ENCODE measurements around the gene KRTAP5-1.

Gene KRTAP5-1

DNA sequence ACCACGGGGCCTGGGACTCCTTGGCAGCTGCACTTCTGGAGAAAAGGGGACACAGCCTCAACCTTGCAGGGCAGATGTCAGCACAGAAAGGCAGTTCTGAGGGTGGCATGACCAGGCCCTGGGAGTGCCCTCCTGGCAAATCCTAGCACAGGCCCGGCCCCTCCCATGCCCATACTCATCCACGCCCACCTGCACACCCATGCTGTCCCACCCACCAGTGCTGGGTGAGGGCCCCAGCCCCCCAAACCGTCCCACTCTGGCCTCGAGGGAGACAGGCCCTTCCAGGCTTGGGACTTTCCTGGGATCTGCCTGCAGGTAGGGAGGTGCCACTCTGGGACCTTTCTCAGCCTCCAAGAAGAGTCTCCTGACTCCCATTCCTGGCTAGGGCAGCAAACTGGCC is 23.1 kb downstream of the KRTAP5-1 start:
- in situ Hi-C loops (cut with HindIII; ENCODE audit: low sequenced_read_pairs) = no loop called here

DNA sequence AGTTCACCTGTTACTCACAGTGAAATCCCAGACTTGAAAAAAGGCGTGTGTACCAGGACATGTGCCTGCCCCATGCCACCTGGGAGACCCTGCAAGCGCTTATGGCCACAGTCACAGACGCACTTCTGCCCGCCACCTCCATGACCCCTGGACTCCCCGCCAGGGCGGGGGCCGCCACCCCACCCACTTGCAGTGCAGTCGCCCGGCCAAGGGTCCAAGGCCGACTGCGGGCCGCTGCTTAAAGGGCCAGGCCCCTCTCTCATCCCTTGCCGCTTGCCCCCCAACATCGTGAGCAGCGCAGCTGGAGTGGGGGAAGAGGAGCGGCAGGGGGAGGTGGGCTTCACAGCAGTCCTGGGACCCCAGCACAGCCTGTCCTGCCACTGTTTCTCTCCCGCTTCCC is 23.8 kb downstream of the KRTAP5-1 start:
- in situ Hi-C loops (cut with HindIII; ENCODE audit: low sequenced_read_pairs) = no loop called here

DNA sequence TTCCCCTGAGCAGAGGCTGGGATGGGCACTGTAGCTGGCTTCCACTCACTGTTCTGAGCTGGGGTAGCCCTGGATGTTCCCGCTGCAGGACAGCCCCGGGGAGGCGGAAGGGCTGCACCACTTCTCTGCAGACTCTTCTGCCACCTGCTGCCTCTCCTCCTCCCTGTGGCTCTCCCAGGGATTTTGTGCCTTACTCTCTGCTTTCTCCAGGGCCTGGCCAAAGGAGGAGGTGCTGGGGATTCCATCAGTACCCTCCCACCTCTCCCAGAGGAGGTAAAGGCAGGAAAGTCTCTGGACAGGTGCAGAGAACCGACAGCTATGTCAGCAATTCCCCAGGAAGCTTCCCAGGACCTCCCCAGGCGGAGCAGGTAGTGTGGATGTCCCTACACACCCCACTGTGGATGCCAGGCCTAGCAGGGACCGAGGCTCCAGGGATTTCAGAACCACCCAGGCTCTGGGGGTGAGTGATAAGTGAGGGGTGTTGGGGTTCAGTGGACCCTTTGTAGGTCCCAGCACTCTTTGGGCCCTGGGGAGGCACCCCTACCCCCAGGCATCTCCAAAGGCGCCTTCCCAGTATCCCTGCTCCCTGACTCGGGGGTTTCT is 24.3 kb downstream of the KRTAP5-1 start:
- in situ Hi-C loops (cut with HindIII; ENCODE audit: low sequenced_read_pairs) = no loop called here

DNA sequence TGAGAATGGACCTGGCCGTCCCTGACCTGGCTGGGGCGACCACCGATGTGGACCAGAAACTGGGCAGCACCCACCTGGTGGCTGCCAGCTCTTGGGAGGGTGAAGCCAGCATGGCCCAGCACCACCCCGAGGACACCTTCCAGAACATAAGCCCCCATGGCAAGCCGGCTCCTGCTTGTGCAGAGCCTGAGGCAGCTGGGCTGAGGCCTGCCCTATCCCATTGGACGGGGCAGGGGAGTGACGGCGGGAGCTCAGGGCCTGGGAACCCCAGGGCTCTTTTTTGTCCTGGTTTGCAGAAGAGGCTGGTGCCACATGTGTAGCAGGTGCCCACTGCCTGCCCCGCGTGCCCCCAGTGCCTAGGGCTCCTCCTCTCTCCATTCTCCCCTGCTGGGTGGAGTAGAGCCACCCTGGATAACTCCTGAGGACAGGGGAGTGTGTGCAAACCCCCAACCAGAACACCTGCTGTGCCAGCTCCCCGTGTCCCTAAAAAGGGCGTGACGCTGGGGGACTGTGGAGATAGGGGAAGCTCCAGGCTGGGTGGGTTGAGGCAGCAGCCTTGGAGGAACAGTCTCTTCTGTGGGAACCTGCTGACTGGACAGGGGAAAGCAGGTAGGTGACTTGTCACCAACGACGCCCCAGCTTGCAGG is 25.0 kb downstream of the KRTAP5-1 start:
- in situ Hi-C loops (cut with HindIII; ENCODE audit: low sequenced_read_pairs) = no loop called here

DNA sequence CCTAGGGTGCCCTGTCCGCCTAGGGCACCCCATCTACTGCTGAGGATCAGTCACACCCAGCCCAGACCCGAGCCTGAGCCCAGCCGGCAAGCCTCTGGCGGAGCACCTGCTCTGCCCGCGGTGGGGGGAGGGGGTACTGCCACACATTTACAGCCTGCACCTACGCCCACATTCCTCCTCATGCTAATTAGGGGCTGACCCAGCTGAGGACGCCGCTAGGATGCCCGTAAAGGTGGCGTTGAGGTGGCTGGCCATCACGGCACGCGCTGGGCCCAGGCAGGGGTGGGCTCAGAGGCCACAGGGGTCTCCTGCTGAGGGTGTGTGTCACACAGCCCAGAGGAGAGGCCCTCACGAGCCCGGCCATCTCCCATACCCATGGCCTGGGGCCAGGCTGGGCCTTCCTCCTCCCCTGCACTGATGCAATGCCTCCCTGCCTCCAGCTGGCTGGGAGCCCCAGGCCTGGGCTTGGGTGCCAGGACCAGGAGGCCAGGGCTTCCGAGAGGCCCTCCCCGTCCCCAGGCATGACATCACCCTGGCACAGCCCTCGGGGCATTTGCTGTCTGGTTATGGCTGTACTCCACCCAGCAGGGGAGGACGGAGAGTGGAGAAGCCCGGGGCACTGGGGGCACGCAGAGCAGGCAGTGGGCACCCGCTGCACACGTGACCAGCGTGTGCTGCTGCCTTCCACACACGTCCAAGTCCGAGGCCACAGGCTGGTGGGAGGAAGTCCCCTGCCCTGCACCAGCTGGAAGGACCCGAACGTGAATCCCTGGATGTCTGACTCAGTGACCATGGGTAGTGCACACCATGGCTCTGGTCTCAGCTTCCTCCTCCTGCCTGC is 25.8 kb downstream of the KRTAP5-1 start:
- in situ Hi-C loops (cut with HindIII; ENCODE audit: low sequenced_read_pairs) = no loop called here

DNA sequence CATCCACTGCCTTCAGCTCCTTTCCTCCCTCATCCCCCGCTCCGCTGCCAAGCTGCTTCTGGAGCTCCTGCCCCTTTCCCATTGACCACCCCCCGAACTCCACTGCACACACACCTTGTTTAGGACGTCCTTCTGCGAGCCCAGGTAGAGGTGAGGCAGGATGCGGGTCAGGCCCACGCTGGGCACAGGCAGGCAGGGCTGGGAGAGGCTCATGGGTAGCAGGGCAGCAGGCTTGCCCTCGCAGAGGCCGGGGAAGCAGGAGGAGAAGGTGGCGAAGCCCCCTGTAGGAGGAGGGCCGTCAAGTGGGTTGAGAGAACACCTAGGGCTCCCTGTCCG is 26.3 kb downstream of the KRTAP5-1 start:
- in situ Hi-C loops (cut with HindIII; ENCODE audit: low sequenced_read_pairs) = no loop called here

DNA sequence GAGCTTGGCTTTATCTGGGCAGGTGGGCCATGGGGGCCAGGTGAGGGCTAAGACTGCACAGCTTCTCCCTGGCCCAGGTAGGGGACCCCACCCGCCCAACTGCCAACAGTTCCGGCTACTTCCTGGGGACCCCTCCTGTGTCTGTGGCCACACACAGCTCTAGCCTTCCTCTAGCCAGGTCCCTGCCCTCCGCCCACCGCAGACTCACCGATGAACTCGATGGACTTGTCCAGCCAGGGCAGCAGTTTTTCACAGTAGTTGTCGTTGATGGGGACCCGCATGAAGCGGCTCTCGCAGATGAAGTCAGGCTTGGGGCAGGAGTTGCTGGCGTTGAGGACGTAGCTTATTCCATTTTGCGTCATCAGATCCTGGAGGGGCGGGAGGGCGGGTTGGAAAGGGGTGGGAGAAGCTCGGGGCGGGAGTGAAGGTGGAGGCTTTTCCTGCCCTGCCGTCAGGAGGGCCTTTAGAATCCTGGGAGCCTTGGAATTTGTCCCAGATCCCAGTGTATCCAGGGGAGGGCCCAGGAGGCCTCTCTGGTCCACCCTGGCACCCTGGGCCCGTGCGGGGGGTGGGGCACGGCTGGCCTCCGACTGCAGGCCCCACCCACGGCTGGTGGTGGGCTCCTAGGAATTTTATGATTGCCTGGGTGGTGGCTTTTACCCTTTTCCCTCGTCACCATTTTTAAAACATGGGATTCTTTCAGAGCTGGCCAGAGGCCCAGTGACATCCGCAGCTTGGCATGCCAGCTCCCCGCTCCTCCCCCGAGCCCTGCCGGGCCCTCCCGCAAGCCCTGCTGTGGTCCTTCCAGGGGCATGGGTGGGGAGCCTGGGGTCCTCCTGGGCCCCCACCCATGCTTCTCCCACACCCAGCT is 26.9 kb downstream of the KRTAP5-1 start:
- in situ Hi-C loops (cut with HindIII; ENCODE audit: low sequenced_read_pairs) = no loop called here

DNA sequence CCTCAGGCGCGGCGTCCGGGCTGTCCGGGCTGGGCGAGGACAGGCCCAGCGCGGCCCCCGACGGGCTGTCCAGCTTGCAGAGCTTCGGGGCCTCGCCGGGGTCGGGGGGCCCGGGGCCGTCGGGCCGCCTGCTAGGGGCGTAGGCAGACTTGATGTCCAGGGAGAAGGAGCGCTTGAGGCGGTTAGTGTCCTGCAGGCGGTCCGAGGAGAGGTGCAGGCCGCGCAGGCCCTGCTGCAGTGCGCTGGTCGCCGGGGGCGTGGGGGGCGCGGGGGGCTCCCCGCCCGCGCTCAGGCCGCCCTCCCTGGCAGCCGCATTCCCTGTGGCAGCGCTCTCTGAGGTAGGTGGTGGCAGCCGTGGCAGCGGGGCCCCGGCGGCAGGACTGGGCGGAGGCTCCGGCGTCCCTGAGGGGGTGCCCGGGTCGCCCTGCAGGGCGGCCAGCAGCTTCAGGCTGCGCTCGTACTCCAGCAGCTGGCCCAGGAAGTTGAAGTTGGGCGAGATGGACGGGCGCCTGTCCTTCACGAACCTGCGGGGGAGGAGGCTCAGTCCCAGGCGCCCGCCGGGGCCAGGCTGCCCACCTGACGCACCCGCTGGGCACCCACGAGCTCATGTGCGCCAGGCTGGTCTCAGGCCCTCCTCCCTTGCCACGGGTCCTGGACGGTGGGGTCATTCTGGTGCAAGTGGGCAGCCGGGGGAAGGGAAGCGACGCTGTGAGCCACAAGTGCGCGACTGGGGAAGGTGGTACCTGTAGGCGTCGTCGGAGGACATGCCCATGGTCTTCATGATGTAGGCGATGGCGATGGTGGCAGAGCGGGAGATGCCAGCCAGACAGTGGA is 27.8 kb downstream of the KRTAP5-1 start:
- in situ Hi-C loops (cut with HindIII; ENCODE audit: low sequenced_read_pairs) = no loop called here

DNA sequence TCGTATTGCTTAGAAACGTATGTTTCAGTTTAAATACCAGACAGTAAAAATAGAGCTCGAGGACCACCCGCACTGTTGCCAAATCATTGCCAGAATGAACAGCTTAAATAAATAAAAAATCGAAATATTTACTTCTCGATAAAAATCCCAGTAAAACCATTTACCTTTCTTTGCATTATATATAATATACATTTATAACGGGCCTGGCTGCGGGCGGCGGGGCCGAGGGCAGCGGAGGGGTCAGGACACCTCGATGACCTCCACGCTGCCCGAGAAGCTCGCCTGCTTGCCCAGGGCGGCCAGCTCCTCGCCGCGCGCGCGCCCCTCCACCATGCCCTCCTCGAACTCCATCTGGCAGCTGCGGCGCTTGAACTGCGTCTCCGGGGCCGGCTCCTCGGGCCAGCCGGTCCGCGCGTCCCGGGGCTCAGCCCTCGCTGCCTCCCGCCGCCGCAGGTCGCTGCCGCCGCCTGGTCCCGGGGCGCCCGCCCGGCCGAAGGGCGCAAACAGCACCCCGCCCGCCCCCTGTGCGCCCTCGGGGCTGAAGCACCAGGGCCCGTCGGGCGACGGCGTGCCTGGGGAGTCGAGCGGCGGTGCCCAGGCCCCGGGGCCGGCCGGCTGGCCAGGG is 28.7 kb downstream of the KRTAP5-1 start:
- in situ Hi-C loops (cut with HindIII; ENCODE audit: low sequenced_read_pairs) = no loop called here

DNA sequence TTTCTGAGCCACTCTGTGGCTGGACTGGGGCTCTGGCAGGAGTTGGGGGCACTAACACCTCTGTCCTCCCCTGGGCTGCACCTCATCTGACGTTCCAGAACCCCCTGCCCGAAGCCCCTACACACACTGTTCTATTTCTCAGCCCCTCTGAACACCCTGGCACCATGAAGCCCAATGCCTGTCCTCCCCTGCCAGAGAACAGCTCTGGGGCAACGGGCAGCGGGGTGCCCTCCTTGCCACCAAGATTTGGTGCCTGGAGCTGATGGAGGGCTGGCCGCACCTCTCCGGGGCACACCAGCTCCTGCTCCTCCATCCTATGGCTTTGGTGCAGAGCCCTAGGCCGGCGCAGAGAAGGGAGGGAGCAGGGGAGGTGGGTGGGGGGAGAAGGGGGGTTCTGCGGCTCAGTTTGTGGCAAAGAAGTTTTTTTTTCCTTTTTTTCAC is 29.4 kb downstream of the KRTAP5-1 start:
- in situ Hi-C loops (cut with HindIII; ENCODE audit: low sequenced_read_pairs) = no loop called here

DNA sequence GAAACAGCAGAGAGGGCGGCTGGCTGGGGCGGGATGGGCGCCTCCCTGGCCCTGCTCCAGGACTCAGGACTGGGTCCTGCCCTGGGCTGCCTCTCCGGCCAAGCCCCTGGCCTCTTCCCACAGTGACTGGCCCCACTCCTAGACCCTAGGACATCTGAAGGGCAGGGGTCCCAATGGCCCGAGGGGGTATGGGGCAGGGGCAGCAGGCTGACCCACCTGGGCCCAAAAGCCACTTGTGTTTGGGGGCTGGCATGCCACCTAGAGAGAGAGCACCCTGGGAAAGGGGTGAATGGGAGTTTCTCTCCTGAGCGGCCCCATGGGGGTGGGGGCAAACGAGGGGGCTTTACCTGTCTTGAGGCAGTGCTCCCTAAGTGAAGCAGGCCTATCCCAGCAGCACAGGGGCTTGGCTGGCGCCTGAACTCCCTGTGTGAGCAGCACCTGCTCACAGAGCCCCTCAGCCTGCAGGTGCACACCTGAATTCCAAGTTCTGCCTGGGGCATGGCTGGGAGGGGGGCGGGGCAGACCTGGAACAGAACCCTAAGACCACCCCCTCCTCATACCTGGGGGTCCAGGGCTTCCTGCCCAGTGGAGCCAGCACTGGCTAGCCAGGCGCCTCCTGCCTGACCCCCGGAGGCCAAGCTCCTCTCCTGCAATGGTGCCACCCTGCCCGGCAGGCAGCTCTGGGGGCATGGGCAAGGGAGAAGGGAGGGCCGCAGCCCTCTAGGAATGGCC is 29.9 kb downstream of the KRTAP5-1 start:
- in situ Hi-C loops (cut with HindIII; ENCODE audit: low sequenced_read_pairs) = no loop called here

DNA sequence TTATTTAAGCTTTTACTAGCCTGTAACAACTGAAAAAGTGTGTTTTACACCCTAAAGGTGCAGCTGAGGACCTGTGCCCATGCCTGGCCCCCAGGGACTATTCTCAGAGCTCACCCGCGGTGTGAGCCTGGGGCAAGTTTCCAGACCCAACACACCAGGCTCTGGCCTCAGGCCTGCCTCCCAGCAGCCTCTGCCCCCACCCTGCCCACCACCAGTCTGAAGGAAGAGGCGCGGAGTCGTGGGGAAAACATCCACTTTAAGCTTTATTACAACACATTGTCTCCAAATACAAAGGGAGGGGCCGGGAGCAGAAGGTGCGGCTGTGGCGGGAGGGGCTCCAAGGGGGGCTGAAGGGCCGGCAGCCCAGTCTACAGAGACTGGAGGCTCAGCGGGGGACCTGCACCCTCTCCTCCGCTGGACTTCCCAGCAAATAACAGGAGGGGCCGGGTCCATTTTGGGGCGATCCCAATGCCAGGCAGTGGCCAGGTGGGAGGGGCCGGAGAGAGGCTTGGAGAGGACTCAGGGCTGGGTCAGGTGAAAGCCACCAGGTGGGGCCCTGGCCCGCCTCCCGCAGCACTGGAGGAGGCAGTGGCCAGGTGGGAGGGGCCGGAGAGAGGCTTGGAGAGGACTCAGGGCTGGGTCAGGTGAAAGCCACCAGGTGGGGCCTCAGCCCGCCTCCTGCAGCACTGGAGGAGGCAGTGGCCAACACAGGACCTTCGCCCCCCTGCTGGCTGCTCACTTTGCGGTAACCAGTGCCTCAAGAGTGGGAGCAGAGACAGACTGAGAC is 31.1 kb downstream of the KRTAP5-1 start:
- in situ Hi-C loops (cut with HindIII; ENCODE audit: low sequenced_read_pairs) = no loop called here

DNA sequence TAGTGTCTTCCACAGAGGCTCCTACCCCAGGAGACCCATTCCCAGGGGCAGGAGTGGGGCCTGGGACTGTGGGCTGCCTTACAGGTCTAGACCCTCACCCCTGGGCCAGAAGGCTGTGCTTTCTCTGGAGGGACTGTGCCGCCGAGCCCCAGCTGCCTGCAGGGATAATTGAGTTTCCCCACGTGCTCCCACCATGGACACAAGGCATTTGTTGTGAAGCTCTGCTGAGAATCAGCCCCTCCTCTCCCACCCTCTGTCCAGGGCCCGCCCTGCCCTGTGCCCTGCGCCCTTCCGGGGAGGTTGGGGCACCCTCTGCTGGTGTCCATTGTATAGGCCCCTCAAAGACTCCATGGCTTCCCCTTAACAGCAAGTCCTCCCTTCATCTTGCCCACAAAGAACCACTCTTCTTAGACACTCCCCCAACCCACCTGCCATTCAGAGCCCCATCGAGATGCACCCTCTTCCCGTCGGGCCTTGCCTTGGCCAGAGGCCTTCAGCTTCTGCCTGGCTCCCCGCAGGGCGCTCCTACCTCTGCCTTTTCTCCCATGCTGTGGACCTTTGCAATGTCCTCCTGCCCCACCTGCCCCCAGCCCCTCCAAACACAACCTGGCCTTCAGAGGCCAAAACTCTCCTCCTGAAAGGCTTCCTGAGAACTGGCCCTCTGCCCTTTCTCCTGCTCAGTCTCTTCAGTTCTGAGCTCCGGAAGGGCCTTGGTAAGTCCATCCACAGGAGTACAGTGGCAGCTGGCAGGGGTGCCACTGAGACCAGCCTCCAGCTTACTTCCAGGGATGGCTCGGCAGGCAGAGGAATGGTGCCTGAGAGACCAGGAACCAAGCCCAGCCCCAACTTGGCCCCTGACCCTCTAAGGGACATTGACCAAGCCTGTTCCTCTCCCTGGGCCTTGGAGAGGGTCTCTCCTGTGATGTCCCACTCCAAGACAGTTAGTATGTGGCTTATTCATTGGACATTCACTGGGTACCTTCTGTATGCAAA is 35.4 kb downstream of the KRTAP5-1 start:
- in situ Hi-C loops (cut with HindIII; ENCODE audit: low sequenced_read_pairs) = no loop called here

DNA sequence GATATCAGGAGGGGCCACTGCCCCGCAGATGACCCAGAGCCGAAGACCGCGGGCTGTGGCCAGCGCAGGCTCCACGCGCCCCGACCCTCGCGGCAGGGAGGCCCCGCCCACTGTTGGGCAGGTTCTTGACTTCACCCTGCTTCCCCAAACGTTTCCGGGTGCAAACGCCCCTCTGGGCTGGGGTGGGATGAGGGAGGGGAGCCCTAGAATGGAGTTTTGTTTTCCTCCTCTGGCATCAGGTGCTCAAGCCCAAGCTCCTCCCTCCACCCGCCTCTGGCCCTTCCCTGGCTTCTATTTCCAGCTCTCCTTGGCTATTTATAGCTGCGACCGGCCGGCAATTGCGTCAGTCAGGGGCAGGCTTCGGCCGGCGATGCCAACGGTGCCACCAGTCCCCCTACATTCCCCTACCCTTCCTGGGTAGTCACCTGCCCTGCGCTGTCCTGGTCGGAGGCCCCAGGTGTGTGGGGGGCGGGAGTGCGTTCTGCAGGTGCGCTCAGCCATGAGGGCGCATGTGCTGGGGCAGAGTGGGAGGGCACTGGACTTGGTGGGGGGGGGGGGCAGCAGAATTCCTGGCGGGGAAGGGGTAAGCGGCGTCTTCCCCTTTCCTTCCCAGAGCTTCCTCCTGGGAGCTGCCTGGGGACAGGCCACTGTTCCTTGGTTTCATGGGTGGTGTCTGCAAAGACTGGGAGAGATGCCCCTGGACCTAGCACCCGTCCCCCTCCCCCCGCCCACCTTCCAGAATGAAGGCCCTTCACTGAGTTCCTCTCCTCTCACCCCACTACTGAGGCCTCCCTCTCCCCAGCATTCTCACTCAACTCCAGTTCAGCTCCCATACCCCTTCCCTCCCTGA is 36.6 kb downstream of the KRTAP5-1 start:
- in situ Hi-C loops (cut with HindIII; ENCODE audit: low sequenced_read_pairs) = no loop called here

DNA sequence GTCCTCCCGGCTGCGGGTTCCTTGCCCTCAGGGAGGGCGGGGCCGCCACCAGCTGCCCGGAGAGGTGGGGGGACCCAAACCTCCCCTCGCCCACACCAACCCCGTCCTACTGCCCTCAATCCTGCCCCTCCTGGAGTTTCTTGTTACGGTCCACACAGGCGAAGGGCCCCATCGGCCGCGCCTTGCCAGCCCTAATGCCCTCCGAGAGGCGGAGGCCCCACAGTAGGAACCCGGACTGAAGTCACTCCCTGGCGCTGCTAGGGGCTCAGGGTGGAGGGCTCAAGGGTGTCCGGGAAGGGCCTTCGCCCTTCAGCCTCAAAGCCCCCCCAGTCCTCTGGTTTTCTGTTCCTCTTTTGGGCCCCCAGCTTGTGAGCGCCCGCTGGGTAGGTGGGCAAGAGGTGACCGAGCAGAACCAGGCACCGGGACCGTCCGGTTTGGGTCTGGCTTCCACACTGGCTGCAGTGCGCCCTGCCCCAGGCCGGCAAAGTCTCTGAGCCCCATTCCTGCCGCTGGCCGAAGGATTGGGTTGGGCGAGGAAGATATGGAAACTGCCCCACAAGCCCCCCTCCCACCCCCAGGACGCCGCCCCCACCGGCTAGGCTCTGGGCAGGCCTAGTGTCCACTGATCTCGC is 37.5 kb downstream of the KRTAP5-1 start:
- in situ Hi-C loops (cut with HindIII; ENCODE audit: low sequenced_read_pairs) = no loop called here

Data from DLD1 (cell line).